Caco-2 (cell line): Measurements from ENCODE around the gene POM121. TPM values are rescaled to one million over a fixed set of nuclear protein-coding genes. Genes with fewer than 3 reads are reported as not detected.
"Not testable (repeated sequence)": the region's sequence is repeated elsewhere in the genome, so short reads cannot be mapped to it uniquely, and the experiment has no call there.

Experiments
- BruUV-seq: library from RNA; stranded (reverse); fragments of 400-500 nt; replicated peaks from 2 replicates; lab custom pipeline; 2021; lab: Mats Ljungman, UMichigan
- CTCF ChIA-PET: fragments of 300-600 bp; sonication (Branson Sonifier 250); formaldehyde crosslinking; loops from one replicate; lab custom pipeline; 2022; ENCODE audit warnings: antibody characterized with exemption; lab: Charles Lee
- POLR2A ChIA-PET: fragments of 300-600 bp; sonication (Branson Sonifier 250); formaldehyde crosslinking; loops from one replicate; lab custom pipeline; 2022; ENCODE audit warnings: antibody characterized with exemption; lab: Charles Lee
- DNase-seq, 2 experiments: peaks; one replicate each; pipeline versions ENCODE4 v3.0.0 to v3.0.0-alpha.2; 2020 to 2022
- H3K27me3 ChIP-seq: replicated peaks from 2 replicates; pipeline ENCODE4 v1.6.0; 2011; ENCODE audit warnings: low read length; ENCODE audit not compliant: control insufficient read depth, insufficient read depth
- H3K36me3 ChIP-seq: 2 replicates; pipeline ENCODE4 v1.5.1; 2011; ENCODE audit warnings: low read length; ENCODE audit not compliant: control insufficient read depth, insufficient read depth
- H3K4me1 ChIP-seq: fragments of 250-450 bp; sonication (Bioruptor Pico); 2 replicates; pipeline ENCODE4 v1.5.1; 2020; ENCODE audit warnings: mild to moderate bottlenecking
- H3K4me3 ChIP-seq: 2 replicates; pipeline ENCODE4 v1.5.1; 2011; ENCODE audit warnings: low read depth, mild to moderate bottlenecking, control low read depth, low read length
- H3K9me3 ChIP-seq: fragments of 250-450 bp; sonication (Bioruptor Pico); 2 replicates; pipeline ENCODE4 v1.5.1; 2020; ENCODE audit warnings: mild to moderate bottlenecking, moderate library complexity
- H3K27ac Mint-ChIP-seq: one replicate; pipeline ENCODE4 v1.8.0; 2022; ENCODE audit warnings: mixed read lengths; ENCODE audit not compliant: unreplicated experiment
- H3K27me3 Mint-ChIP-seq: one replicate; pipeline ENCODE4 v1.8.0; 2022; ENCODE audit warnings: mixed read lengths; ENCODE audit not compliant: insufficient read depth, unreplicated experiment
- H3K36me3 Mint-ChIP-seq: one replicate; pipeline ENCODE4 v1.8.0; 2022; ENCODE audit warnings: mild to moderate bottlenecking, mixed read lengths; ENCODE audit not compliant: insufficient read depth, unreplicated experiment
- H3K4me1 Mint-ChIP-seq: one replicate; pipeline ENCODE4 v1.8.0; 2022; ENCODE audit warnings: low read depth, mixed read lengths; ENCODE audit not compliant: unreplicated experiment
- H3K4me3 Mint-ChIP-seq: one replicate; pipeline ENCODE4 v1.8.0; 2022; ENCODE audit warnings: mild to moderate bottlenecking, moderate library complexity, mixed read lengths; ENCODE audit not compliant: unreplicated experiment
- H3K9me3 Mint-ChIP-seq: one replicate; pipeline ENCODE4 v1.8.0; 2022; ENCODE audit warnings: mixed read lengths; ENCODE audit not compliant: unreplicated experiment
- intact Hi-C: fragments of 100-400 bp; cut with micrococcal nuclease; formaldehyde crosslinking; loops from one replicate; pipeline ENCODE4 v1.10.0; 2022; ENCODE audit not compliant: unreplicated experiment
- total RNA-seq: library from RNA; stranded (reverse); gene quantifications from 2 replicates; pipeline ENCODE4 v1.2.3, GENCODE V29; 2022

POM121 gene
- total RNA-seq, 1 experiment from 2014 or later: 83.1 TPM

DNA sequence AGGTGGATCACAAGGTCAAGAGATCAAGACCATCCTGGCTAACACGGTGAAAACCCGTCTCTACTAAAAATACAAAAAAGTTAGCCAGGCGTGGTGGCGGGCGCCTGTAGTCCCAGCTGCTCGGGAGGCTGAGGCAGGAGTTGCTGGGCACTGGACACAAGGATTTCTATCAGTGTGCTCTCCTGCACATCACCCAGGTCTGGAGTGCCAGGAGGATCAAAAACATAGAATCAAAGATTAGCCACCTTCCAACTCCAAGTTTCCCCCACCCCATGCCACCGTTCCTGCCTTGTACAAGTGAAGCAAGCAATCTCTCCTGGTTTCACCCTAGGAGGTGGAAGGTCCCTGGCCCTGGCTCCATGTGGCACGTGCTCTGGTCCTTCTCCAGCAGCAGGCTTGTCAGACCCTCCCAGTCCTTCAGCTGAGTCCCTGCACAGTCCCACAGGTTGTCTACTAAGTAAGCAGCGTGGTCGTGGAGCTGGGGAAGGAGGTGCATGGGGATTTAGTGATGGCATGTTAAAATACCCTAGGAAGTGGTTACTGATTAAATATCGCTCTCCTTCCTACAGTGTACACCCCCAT lies 73.1 kb downstream of the POM121 start:
- H3K4me1 ChIP-seq, POLR2A ChIA-PET, H3K36me3 ChIP-seq, intact Hi-C loops, H3K9me3 ChIP-seq, H3K36me3 Mint-ChIP-seq, CTCF ChIA-PET, H3K4me3 Mint-ChIP-seq, H3K4me1 Mint-ChIP-seq, H3K27ac Mint-ChIP-seq, H3K27me3 ChIP-seq, H3K4me3 ChIP-seq, H3K9me3 Mint-ChIP-seq, H3K27me3 Mint-ChIP-seq, DNase-seq: not testable (repeated sequence)
- TSS peak; percentile 4 for BruUV-seq

Other genes with a start within 250 kb of the POM121 start
- gene TYW1B, start 96.9 kb upstream of the POM121 start, total RNA-seq: 10.0 and 12.8 TPM in 2 replicates
- gene TRIM74, start 44.4 kb downstream of the POM121 start, total RNA-seq: 0.39 TPM in 1 of 2 replicates, not detected in the other
- not detected in 2 replicates for gene SPDYE8, start 104.7 kb downstream of the POM121 start, total RNA-seq
- not detected in 2 replicates for gene SPDYE11, start 132.8 kb downstream of the POM121 start, total RNA-seq
- gene SPDYE9, start 160.9 kb downstream of the POM121 start, total RNA-seq: not detected in 2 replicates